OCI-LY1 (cell line): ENCODE data around the gene CHCHD2.
"Not testable (repeated sequence)": the region's sequence is repeated elsewhere in the genome, so short reads cannot be mapped to it uniquely, and the experiment has no call there.

ENCODE experiments used
- H2AFZ ChIP-seq: fragments of 200-600 bp; sonication (generic), shearing (Covaris generic); 2 replicates; pipeline ENCODE4 v1.6.0; 2014; ENCODE audit warnings: antibody characterized with exemption, mild to moderate bottlenecking, low read length
- H3F3A ChIP-seq: fragments of 200-600 bp; sonication (generic), shearing (Covaris generic); 2 replicates; pipeline ENCODE4 v1.6.0; 2014; ENCODE audit warnings: mild to moderate bottlenecking, antibody characterized with exemption, low read length, moderate library complexity; ENCODE audit not compliant: insufficient read depth
- H3K27ac ChIP-seq: fragments of 200-600 bp; sonication (generic); 2 replicates; pipeline ENCODE4 v1.5.1; 2014; ENCODE audit warnings: low read length, mixed run types, mild to moderate bottlenecking, low read depth; ENCODE audit not compliant: poor library complexity, severe bottlenecking
- H3K27me3 ChIP-seq: fragments of 200-600 bp; sonication (generic); 2 replicates; pipeline ENCODE4 v1.6.0; 2014; ENCODE audit warnings: antibody characterized with exemption, mild to moderate bottlenecking, low read length, moderate library complexity; ENCODE audit not compliant: insufficient read depth
- H3K36me3 ChIP-seq: fragments of 200-600 bp; sonication (generic); 2 replicates; pipeline ENCODE4 v1.6.1; 2014; ENCODE audit warnings: mild to moderate bottlenecking, antibody characterized with exemption, low read length, moderate library complexity, mixed read lengths; ENCODE audit not compliant: insufficient read depth
- H3K4me1 ChIP-seq: fragments of 200-600 bp; sonication (generic); 2 replicates; pipeline ENCODE4 v1.5.1; 2014; ENCODE audit warnings: mild to moderate bottlenecking, low read length, moderate library complexity; ENCODE audit not compliant: insufficient read depth, severe bottlenecking
- H3K4me2 ChIP-seq: fragments of 200-600 bp; sonication (generic), shearing (Covaris generic); 2 replicates; pipeline ENCODE4 v1.6.1; 2014; ENCODE audit warnings: low read length
- H3K4me3 ChIP-seq: fragments of 200-600 bp; sonication (generic); 2 replicates; pipeline ENCODE4 v1.5.1; 2014; ENCODE audit warnings: low read length, low read depth, mild to moderate bottlenecking, mixed read lengths; ENCODE audit not compliant: poor library complexity, severe bottlenecking
- H3K79me2 ChIP-seq: fragments of 200-600 bp; shearing (Covaris generic); 2 replicates; pipeline ENCODE4 v1.6.1; 2016; ENCODE audit warnings: mixed run types, low read length, mixed read lengths; ENCODE audit not compliant: insufficient read depth
- H3K9ac ChIP-seq: fragments of 200-600 bp; sonication (generic), shearing (Covaris generic); 2 replicates; pipeline ENCODE4 v1.6.1; 2014; ENCODE audit warnings: mild to moderate bottlenecking, low read length, mixed read lengths
- H3K9me2 ChIP-seq: fragments of 200-600 bp; sonication (generic), shearing (Covaris generic); 2 replicates; pipeline ENCODE4 v1.6.1; 2014; ENCODE audit warnings: low read depth, mild to moderate bottlenecking, low read length, mixed read lengths
- H3K9me3 ChIP-seq: fragments of 200-600 bp; shearing (Covaris generic); 2 replicates; pipeline ENCODE4 v1.6.1; 2014; ENCODE audit warnings: low read length, mixed read lengths
- H4K20me1 ChIP-seq: fragments of 200-600 bp; sonication (generic), shearing (Covaris generic); 2 replicates; pipeline ENCODE4 v1.6.0; 2016; ENCODE audit warnings: mild to moderate bottlenecking, low read length; ENCODE audit not compliant: insufficient read depth
- EZH2 ChIP-seq: fragments of 200-600 bp; sonication (generic), shearing (Covaris generic); IDR thresholded peaks from 2 replicates; pipeline ENCODE4 v1.8.0; 2017; ENCODE audit warnings: borderline replicate concordance, mixed run types, mild to moderate bottlenecking, antibody characterized with exemption, low read length, moderate library complexity, mixed read lengths
- TF ChIP-seq, protein P1 (sequence below): fragments of 200-600 bp; sonication (generic), shearing (Covaris generic); IDR thresholded peaks from 2 replicates; pipeline ENCODE4 v1.5.1; 2017; ENCODE audit warnings: mild to moderate bottlenecking, antibody characterized with exemption, low read length, moderate library complexity, mixed read lengths

CHCHD2 gene

GRCh38 chr7:56105508-56105907, 768 bp downstream of the CHCHD2 start:
- Histone ChIP-seq H3K9me3 (0 out of 2 replicates have a peak, but pooled peaks cover 5% of the 10 kb centered on the region), H3K4me1 (peaks cover 19% of the 10 kb centered on the region), H3K4me3 (peak overlapping the region; percentile 85), H3F3A (no peaks in the 10 kb centered on the region), H3K79me2 (peaks cover 19% of the 10 kb centered on the region), H3K27ac (peak overlapping the region; percentile 48), H4K20me1 (0 out of 2 replicates have a peak, but pooled peaks cover 3% of the 10 kb centered on the region), H2AFZ (no peak overlapping the region), H3K9ac (peak overlapping the region; percentile 83), H3K36me3 (peaks cover 53% of the 10 kb centered on the region), H3K9me2 (no peaks in the 10 kb centered on the region), H3K4me2 (peak overlapping the region; percentile 82), H3K27me3 (no peaks in the 10 kb centered on the region)
- TF ChIP-seq EZH2: no peak
- TF ChIP-seq, protein P1, sequence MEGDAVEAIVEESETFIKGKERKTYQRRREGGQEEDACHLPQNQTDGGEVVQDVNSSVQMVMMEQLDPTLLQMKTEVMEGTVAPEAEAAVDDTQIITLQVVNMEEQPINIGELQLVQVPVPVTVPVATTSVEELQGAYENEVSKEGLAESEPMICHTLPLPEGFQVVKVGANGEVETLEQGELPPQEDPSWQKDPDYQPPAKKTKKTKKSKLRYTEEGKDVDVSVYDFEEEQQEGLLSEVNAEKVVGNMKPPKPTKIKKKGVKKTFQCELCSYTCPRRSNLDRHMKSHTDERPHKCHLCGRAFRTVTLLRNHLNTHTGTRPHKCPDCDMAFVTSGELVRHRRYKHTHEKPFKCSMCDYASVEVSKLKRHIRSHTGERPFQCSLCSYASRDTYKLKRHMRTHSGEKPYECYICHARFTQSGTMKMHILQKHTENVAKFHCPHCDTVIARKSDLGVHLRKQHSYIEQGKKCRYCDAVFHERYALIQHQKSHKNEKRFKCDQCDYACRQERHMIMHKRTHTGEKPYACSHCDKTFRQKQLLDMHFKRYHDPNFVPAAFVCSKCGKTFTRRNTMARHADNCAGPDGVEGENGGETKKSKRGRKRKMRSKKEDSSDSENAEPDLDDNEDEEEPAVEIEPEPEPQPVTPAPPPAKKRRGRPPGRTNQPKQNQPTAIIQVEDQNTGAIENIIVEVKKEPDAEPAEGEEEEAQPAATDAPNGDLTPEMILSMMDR: no peak

- not testable (repeated sequence) for H3K27ac ChIP-seq, H3K4me3 ChIP-seq
These were observed 2.1 kb downstream of the CHCHD2 start for GRCh38 chr7:56104138-56104537.

GRCh38 chr7:56099653-56100052, 6.6 kb downstream of the CHCHD2 start:
- no peaks in the 10 kb centered on the region for H4K20me1 ChIP-seq
- peaks cover 68% of the 10 kb centered on the region for H3K36me3 ChIP-seq

More at GRCh38 chr7:56104138-56104537, 2.1 kb downstream of the CHCHD2 start:
- not testable (repeated sequence) for H2AFZ ChIP-seq, H4K20me1 ChIP-seq, H3K9ac ChIP-seq, H3K9me3 ChIP-seq, H3K27me3 ChIP-seq, H3K9me2 ChIP-seq, H3K4me2 ChIP-seq, H3F3A ChIP-seq
- Histone ChIP-seq H3K79me2 (peaks cover 19% of the 10 kb centered on the region), H3K4me1 (peaks cover 16% of the 10 kb centered on the region), H3K36me3 (peaks cover 66% of the 10 kb centered on the region)

GRCh38 chr7:56098187-56099008, 7.9 kb downstream of the CHCHD2 start:
- H3K4me3 ChIP-seq, H3K9me3 ChIP-seq, H3K9me2 ChIP-seq, H3K27me3 ChIP-seq, H3F3A ChIP-seq, H3K79me2 ChIP-seq, H2AFZ ChIP-seq, H3K27ac ChIP-seq, H3K4me2 ChIP-seq, H3K4me1 ChIP-seq, H4K20me1 ChIP-seq, H3K9ac ChIP-seq: not testable (repeated sequence)
- H3K36me3 ChIP-seq: peaks cover 56% of the 10 kb centered on the region

More at GRCh38 chr7:56099653-56100052, 6.6 kb downstream of the CHCHD2 start:
- Histone ChIP-seq H3K4me3 (no peak overlapping the region), H3K4me1 (peaks cover under 1% of the 10 kb centered on the region), H3K4me2 (no peak overlapping the region), H3K9me3 (no peaks in the 10 kb centered on the region), H3K27ac (no peak overlapping the region), H3K9ac (no peak overlapping the region), H3K27me3 (no peaks in the 10 kb centered on the region), H2AFZ (no peak overlapping the region), H3K79me2 (peaks cover 4% of the 10 kb centered on the region), H3F3A (no peaks in the 10 kb centered on the region), H3K9me2 (no peaks in the 10 kb centered on the region)
- TF ChIP-seq, protein P1: no peak
- no peak for TF ChIP-seq EZH2
